Sigmoid colon (tissue), 4 donors: ENCODE data around the gene GPR150.

ENCODE experiments used
- POLR2A ChIP-seq, 2 donors: fragments of 450-650 bp; IDR thresholded peaks; one replicate each; pipeline ENCODE4 v1.6.1; 2016; ENCODE audit warnings: antibody characterized with exemption in 2 of 2, mild to moderate bottlenecking in 2 of 2, moderate library complexity in 2 of 2
- POLR2AphosphoS5 ChIP-seq, 4 donors: sonication (generic); formaldehyde crosslinking; IDR thresholded peaks; one replicate each; pipeline ENCODE4 v1.6.1; 2017; ENCODE audit warnings: antibody characterized with exemption in 4 of 4

DNA sequence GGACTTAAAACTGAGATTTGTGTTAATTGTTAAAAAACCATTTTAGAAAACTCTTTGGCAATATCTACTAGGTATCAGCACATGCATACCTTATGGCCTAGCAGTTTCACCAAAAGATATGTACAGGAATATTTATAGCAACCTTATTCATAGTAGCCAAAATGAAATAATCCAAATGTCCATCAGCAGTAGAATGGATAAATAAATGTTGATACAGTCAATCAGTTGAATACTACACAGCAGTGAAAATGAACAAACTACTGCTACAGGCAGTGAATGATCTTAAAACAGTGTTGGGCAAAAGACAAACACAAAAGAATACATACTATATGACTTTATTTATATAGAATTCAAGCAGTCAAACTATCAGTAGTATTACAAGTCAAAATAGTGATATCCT lies 43.1 kb downstream of the GPR150 start:
- TF ChIP-seq POLR2AphosphoS5 (IDR thresholded peaks at IDR 0.05) (no peak), POLR2A (IDR thresholded peaks at IDR 0.05) (no peak)
